ENCODE measurements around the gene AAK1.

AAK1 gene

DNA sequence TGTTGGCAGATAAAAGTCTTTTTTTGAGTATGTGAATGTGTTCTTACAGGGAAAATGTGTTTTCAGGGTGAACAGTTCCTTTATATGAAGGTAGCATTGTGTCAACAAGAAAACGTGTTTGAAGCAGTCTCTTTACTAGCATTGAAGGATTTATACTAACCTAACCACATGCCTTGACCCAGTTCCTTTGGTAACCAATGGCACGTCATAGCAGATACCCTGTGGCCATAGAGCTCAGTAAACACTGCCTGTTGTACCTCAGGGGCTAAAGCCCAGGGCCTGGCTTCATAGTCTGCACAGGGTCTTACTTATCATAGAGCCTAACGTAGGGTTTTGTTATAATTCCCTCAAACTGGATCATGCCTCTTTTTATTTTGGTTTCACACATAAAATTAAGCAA, 174.2 kb downstream of the AAK1 start:
- TF ChIP-seq, protein P1, sequence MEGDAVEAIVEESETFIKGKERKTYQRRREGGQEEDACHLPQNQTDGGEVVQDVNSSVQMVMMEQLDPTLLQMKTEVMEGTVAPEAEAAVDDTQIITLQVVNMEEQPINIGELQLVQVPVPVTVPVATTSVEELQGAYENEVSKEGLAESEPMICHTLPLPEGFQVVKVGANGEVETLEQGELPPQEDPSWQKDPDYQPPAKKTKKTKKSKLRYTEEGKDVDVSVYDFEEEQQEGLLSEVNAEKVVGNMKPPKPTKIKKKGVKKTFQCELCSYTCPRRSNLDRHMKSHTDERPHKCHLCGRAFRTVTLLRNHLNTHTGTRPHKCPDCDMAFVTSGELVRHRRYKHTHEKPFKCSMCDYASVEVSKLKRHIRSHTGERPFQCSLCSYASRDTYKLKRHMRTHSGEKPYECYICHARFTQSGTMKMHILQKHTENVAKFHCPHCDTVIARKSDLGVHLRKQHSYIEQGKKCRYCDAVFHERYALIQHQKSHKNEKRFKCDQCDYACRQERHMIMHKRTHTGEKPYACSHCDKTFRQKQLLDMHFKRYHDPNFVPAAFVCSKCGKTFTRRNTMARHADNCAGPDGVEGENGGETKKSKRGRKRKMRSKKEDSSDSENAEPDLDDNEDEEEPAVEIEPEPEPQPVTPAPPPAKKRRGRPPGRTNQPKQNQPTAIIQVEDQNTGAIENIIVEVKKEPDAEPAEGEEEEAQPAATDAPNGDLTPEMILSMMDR (IDR thresholded peaks at IDR 0.05): no peak

DNA sequence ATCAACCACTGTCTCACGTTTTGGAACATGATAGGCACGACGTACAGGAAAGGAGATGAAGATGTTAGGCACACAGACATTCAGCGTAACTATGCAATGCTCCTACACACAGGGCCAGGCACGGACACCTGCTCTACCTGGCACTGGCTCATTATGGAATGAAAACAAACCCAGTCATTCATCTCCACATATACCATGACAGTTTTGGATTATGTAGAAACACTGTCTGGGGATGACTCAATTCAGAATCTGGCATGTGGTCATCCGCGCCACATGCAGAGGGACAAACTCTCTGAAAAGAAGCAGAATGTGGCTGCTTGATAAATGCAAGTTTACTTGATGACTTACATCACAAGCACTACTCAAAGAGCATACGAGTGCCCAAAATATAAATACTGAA, 176.8 kb downstream of the AAK1 start:
- TF ChIP-seq, protein P1 (IDR thresholded peaks at IDR 0.05): no peak

DNA sequence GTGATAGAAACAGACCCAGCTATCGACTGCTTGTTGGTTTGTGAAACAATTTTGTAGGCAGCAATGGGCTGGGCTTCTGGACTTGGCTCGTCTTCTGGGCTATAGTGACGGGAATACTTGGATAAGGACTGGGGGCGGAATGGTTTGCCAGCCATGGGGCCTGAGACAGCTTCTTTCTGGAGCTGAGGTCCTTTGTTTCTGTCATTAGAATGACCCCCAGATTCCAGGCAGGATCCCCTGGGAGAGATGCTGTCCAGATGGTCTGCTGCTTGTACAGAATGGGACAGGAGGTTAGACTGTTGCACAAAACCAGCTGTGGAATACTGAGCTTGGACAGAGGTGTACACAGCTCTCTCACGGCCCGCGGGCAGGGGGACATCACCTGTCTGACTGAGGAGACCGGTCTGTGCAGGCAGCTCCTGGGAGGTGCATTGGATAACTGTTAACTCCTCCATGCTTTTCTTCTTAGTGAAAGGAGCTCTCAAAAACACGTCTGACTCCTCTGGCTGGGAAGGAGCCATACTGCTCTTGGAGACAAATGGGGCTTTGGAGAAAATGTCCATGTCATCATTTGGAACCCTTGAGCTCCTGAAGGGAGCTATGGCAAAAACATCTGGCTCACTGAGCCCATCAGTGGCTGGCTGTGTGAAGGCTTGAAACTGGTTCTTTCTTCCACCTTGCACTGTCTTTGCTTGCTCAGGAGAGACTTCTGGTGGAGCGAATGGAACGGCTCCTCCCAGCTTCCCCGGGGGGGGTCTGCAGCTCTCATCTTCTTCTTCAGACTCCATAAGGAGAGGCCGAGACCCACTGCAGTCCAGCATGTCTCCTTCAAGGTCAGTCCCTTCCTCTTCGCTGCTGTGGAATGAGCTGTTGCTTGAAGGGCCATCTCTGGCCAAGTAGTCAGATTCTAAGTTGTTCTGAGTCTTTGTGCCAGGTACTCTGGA, 177.8 kb downstream of the AAK1 start:
- TF ChIP-seq, protein P1 (IDR thresholded peaks at IDR 0.05): no peak

DNA sequence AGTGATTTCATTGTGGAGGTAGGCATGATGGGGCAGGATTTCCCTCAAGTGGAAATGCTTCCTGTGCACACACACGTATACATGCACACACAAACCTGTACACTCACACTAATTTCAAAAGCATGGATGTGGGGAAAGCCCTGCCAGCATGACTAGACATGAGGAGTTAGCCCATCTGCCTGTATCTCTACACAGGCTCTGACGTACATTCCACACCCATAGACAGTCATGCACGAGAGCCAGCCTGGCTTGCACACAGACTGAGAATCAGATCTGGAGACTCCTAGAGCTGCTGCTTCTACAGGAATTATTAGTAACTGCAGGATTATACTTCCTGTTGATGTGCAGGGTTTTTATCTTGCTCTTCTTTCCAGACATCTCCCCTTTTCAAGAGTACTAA, 179.0 kb downstream of the AAK1 start:
- TF ChIP-seq, protein P1 (IDR thresholded peaks at IDR 0.05): no peak

DNA sequence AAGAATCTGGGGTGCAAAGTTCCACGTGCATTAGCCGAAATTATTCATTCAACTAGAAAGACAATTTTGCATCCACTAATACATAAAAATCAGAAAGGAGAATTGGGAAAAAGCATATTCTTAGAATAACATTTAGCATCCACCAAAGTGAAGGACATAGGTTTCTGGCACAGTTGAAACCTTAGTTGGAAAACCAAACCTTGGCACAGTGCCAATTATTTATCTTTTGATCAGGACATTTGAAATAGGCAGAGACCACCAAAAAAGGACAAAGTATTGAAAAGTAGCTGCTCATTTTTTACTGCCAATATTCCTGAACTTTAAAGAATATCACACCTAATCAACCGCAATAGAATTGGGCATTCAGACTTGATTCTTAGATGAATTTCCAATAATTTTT, 180.8 kb downstream of the AAK1 start:
- TF ChIP-seq, protein P1 (IDR thresholded peaks at IDR 0.05): no peak

DNA sequence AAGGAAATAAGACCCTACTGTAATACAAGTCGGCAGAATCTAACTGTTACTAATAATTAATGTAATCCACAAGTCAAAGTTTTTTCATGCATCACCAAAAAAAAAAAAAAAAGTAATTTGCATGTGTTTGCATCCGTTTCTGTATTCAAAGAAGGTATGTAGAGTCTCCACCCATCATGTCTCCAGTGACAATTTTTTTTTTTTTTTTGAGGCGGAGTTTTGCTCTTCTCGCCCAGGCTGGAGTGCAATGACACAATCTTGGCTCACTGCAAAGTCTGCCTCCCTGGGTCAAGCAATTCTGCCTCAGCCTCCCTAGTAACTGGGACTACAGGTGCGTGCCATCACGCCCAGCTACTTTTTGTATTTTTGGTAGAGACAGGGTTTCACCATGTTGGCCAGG, 182.1 kb downstream of the AAK1 start:
- TF ChIP-seq, protein P1 (IDR thresholded peaks at IDR 0.05): no peak

DNA sequence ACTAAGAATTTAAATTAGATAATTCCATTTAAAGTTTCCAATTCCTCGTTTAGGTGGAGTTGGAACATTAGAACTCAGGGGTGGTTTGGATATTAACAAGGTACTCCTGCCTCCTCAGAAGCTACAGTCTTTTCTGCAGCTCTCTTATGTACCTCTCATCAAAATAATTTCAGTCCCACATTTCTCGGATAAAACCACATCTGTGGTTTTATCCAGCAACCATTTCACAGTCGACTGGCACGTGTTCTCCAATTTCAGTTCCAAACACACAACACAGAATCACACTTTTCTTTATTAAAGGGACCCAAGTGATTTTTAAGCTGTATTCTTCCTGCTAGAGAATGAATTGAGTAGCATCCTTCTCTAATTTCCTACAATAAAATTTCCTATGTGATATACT, 183.6 kb downstream of the AAK1 start:
- TF ChIP-seq, protein P1 (IDR thresholded peaks at IDR 0.05): no peak

Measured in LNCAP (cell line).